HEK293T (cell line): ENCODE measurements around the gene BIVM.

Experiments used
- FOXA1 ChIP-seq: fragments of 450-650 bp; IDR thresholded peaks from 2 replicates; pipeline ENCODE4 v1.6.1; 2016; ENCODE audit warnings: mild to moderate bottlenecking
- FOXK2 ChIP-seq: fragments of 450-650 bp; IDR thresholded peaks from 2 replicates; pipeline ENCODE4 v1.6.1; 2016; ENCODE audit warnings: mild to moderate bottlenecking
- FOXM1 ChIP-seq: fragments of 450-650 bp; IDR thresholded peaks from 2 replicates; pipeline ENCODE4 v1.6.1; 2017; ENCODE audit warnings: mild to moderate bottlenecking, borderline replicate concordance
- HDGF ChIP-seq: fragments of 450-650 bp; IDR thresholded peaks from 2 replicates; pipeline ENCODE4 v1.6.1; 2017; ENCODE audit warnings: antibody characterized with exemption, borderline replicate concordance

DNA sequence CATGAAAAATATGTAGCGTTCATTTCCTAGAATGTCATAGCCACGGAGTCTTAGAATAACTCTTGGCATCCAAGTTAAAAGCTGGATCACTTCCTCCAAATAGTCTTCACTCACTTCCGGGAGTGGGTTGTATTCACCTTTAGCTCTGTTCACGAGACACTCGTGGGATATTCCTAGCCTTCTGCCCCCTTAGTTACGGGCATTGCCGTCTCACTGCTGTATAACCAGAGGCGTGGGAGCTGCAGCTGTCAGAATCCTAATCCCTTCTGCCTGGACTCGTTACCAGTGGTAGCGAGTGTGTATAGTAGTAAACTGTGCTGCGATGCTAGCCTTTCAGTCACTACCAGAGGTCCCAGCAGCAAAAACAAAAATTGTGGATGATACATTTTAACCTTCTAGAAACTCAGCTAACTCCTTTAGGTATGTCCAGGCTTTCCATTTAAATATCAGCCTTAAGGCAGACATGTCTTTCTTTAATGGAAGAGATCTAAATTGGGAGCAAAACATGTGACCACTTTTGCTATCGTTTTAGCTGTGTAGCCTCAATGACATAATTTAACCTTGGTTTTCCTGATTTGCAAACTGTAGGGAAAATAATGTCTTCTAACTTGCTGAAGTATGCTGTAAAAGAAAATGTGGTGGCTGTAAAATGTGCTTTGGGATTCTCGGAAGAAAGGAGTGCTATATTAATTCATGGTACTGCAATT is 81.0 kb downstream of the BIVM start:
- TF ChIP-seq FOXK2 (no peak), FOXA1 (no peak), HDGF (no peak), FOXM1 (no peak)
